ENCODE measurements around the gene BFSP2. TPM values are rescaled to one million over a fixed set of nuclear protein-coding genes. Genes with fewer than 3 reads are reported as not detected.

BFSP2 gene
- polyA plus RNA-seq, 1 experiment: not detected

DNA sequence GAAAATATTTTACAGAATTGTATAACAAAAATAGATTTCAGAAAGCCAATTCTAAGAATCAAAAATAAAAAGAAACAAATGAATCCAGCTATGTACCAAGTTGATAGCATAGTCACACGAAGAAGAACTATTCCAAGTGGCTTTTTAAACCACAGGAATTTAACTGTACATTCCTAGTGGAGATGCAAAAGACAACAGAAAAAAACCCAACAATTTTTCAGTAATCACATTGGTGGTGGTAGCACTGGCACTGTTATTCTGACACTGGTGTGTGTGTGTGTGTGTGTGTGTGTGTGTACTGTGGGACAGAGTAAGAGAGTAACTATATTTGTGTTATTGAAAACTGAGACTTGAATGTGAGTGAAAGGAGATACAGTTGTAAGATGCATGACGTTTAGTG, 9.1 kb downstream of the BFSP2 start:
- POLR2A ChIA-PET: no interaction called here
- peak; percentile 30 for DNase-seq (ENCODE audit: low read depth)
- H3K27me3 ChIP-seq (ENCODE audit: control insufficient read depth, insufficient read depth, low read length): no peaks in the 10 kb centered on the region
- TF ChIP-seq, protein P1, sequence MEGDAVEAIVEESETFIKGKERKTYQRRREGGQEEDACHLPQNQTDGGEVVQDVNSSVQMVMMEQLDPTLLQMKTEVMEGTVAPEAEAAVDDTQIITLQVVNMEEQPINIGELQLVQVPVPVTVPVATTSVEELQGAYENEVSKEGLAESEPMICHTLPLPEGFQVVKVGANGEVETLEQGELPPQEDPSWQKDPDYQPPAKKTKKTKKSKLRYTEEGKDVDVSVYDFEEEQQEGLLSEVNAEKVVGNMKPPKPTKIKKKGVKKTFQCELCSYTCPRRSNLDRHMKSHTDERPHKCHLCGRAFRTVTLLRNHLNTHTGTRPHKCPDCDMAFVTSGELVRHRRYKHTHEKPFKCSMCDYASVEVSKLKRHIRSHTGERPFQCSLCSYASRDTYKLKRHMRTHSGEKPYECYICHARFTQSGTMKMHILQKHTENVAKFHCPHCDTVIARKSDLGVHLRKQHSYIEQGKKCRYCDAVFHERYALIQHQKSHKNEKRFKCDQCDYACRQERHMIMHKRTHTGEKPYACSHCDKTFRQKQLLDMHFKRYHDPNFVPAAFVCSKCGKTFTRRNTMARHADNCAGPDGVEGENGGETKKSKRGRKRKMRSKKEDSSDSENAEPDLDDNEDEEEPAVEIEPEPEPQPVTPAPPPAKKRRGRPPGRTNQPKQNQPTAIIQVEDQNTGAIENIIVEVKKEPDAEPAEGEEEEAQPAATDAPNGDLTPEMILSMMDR (IDR thresholded peaks at IDR 0.05; ENCODE audit: insufficient read depth, low read depth, low read length): no peak
- CTCF ChIA-PET: interaction anchor here (0.6 to 1.2 kb wide), 5 partner anchors 15 to 409 kb away, joined by 3 to 6 read pairs (median 4); no protein-coding TSS in a partner anchor
- H3K4me3 ChIP-seq (ENCODE audit: low read depth, low read length): no peak overlapping the region
- H3K36me3 ChIP-seq (ENCODE audit: control insufficient read depth, insufficient read depth, low read length): no peaks in the 10 kb centered on the region

DNA sequence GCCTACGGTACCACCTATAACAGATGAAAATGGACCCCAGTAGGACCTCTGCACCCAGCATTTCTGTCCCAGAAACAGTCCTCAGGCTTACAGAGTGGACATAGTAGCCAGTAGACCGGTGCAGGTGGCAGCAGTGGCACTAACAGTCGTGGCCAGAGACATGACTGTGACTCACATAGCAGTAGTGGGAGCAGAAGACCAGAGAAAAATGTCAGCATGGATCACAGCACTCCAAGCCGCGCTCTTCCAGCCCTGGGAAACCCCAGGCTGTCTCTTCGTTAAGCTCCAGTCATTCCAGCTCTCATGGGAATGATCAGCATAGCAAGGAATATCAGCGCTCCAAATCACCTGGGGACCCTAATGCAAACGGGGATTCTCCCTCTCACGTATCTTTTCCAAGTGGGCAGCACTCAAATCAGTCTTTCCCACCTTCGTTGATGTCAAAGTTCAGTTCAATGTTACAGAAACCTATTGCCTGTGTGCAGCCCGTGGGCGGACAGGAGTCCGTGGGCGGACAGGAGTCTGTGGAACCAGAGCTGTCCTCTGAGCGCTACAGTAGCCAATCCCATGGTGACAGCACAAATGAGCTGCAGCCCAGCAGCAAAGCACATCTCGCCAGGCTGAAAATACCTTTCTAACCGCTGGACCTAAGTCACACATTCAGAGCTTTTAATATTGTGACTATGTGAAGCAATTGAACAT, 10.5 kb downstream of the BFSP2 start:
- TF ChIP-seq, protein P1 (IDR thresholded peaks at IDR 0.05; ENCODE audit: insufficient read depth, low read depth, low read length): no peak
- no peaks in the 10 kb centered on the region for H3K27me3 ChIP-seq (ENCODE audit: control insufficient read depth, insufficient read depth, low read length)
- ChIA-PET POLR2A (interaction anchor here (0.7 kb wide), 1 partner anchor 502 kb away, joined by 15 read pairs; no protein-coding TSS in a partner anchor), CTCF (interaction anchor here (0.8 to 1.6 kb wide), 4 partner anchors 14 to 684 kb away, joined by 3 to 5 read pairs (median 3); no protein-coding TSS in a partner anchor)
- no peak overlapping the region for H3K4me3 ChIP-seq (ENCODE audit: low read depth, low read length)
- DNase-seq (ENCODE audit: low read depth): no peak
- no peaks in the 10 kb centered on the region for H3K36me3 ChIP-seq (ENCODE audit: control insufficient read depth, insufficient read depth, low read length)

DNA sequence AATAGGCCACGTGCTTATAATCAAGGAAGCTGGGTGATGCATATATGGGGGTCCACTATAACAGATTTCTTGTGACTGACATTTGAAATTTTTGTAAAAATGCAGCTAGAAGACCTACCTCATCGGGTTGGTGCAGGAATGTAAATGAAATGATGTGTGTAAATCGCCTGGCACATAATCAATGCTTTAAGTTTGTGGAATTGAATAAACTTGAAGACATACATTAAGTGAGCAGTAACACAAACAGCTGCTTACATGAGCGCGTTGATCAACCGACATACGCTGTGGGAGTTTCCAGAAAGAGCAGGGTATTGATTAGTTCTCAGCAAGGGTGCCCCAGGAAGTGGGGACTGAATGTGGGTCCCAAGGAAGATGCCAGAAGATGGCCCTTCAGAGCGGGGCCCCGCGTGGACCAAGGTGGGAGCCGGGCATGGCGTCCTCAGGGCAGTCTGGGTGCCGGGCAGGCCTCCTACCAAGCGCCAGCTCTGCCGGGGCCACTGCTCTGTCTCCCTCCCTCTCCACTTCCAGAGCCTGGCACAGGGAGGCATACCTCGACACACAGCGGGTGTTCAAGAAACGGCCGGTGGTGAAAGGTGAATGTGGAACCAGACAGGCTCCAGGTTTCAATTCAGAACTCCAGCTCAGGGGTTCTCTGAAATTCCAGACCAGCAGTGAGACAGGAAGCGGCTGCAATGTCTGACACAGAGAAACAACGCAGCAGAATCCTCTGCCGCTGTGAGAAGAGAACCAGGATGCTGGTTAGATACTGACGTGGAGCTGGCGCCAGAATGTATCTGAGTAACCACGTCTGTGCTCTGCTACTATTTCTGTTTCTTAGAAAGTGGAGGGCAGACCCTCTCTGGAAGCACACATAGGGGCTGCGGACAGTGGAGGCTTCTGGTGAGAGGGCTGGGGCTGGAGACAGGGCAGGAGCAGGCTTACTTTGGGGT, 12.6 kb downstream of the BFSP2 start:
- Histone ChIP-seq H3K36me3 (ENCODE audit: control insufficient read depth, insufficient read depth, low read length) (no peaks in the 10 kb centered on the region), H3K27me3 (ENCODE audit: control insufficient read depth, insufficient read depth, low read length) (no peaks in the 10 kb centered on the region), H3K4me3 (ENCODE audit: low read depth, low read length) (no peak overlapping the region)
- TF ChIP-seq, protein P1 (IDR thresholded peaks at IDR 0.05; ENCODE audit: insufficient read depth, low read depth, low read length): no peak
- no peak for DNase-seq (ENCODE audit: low read depth)
- ChIA-PET POLR2A (no interaction called here), CTCF (interaction anchor here (1.4 to 2.7 kb wide), 5 partner anchors 10 to 684 kb away, joined by 3 to 21 read pairs (median 4); no protein-coding TSS in a partner anchor)

DNA sequence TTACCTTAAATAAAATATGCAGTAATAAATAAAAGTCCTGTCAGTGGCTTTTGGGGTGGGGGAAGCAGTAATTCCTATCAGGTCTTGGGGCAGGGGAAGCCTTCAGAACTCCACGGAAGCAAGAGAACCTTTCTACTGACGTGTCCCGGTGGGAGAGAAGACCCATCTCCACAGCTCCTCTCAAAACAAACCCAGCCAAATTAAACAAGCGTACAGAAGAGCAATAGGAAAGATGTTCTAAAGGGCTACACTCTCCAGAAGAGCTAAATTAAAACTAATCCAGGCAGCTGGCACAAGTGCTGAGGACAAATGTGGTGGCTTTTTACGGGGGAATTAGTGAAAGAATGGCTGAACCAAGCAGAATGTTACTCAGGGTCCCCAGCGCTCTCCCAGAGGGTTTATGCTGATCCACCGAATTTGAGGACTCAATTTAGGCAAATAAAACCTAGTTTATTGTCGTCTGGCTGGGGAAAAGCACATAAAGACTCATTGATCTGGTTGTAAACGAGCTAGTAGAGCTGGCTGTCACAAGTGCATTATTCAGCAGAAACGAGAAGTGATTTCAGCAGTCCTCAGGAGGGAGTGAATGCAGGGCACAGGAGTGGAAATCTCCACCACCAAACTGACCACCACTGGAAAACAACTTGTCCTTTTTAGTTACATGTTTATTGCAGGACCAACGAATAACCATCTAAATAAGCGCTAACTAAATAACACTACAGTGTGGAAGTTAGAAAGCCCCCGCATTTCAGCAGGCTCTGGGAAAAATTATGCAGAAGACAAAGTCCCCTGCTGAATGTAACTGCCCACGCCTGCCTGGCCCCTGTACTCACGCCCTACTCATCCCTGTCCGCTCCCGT, 13.5 kb downstream of the BFSP2 start:
- CTCF ChIA-PET: interaction anchor here (1.4 to 2.7 kb wide), 4 partner anchors 9 to 685 kb away, joined by 3 to 21 read pairs (median 4); no protein-coding TSS in a partner anchor
- TF ChIP-seq, protein P1 (IDR thresholded peaks at IDR 0.05; ENCODE audit: insufficient read depth, low read depth, low read length): no peak
- Histone ChIP-seq H3K36me3 (ENCODE audit: control insufficient read depth, insufficient read depth, low read length) (no peaks in the 10 kb centered on the region), H3K27me3 (ENCODE audit: control insufficient read depth, insufficient read depth, low read length) (no peaks in the 10 kb centered on the region), H3K4me3 (ENCODE audit: low read depth, low read length) (peak overlapping the region; percentile 2; the same call in 1 of the 2 replicates)
- POLR2A ChIA-PET: no interaction called here
- DNase-seq (ENCODE audit: low read depth): no peak

Measured in BJ (cell line).